Lung microvascular endothelial cell (primary cell): ENCODE measurements around the gene KNTC1. TPM values are rescaled to one million over a fixed set of nuclear protein-coding genes. Genes with fewer than 3 reads are reported as not detected.
"Not testable (repeated sequence)": the region's sequence is repeated elsewhere in the genome, so short reads cannot be mapped to it uniquely, and the experiment has no call there.

Experiments
- DNase-seq, 2 donors: peaks; one replicate each; pipeline versions ENCODE4 v3.0.0 to v3.0.0-alpha.2; 2010; ENCODE audit warnings: low read depth in 2 of 2
- total RNA-seq: library from RNA; depleted of rRNA; stranded (reverse); fragments of >200 nt; gene quantifications from 2 replicates; pipeline ENCODE4 v1.2.1, GENCODE V29; 2014

Gene KNTC1
- total RNA-seq, 1 donor from 2014 or later: 15.3 TPM

DNA sequence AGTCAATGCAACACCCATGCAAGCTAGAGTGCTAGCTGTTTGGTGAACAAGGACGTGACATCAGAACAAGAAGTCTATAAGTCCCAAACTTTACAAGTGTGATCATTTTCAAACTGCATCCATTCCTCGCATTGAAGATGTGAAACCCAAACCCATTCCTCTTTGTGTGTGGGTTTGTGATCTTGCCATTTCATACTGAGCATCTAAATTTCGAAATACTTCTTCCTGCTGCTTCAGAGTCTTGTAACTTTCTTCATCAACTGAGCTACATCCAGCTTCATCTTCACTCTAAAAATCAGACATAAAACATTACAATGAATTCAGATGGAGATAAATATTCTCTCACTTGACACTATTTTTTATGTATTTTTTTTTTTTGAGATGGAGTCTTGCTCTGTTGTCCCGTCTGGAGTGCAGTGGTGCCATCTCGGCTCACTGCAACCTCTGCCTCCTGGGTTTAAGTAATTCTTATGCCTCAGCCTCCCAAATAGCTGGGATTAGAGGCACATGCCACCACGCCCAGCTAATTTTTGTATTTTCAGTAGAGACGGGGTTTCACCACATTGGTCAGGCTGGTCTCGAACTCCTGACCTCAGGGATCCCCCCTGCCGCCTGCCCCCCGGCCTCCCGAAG lies 21.5 kb upstream of the KNTC1 start:
- no peak for DNase-seq

GRCh38 chr12:122506393-122506938 lies 20.6 kb upstream of the KNTC1 start:
- no peak for DNase-seq

DNA sequence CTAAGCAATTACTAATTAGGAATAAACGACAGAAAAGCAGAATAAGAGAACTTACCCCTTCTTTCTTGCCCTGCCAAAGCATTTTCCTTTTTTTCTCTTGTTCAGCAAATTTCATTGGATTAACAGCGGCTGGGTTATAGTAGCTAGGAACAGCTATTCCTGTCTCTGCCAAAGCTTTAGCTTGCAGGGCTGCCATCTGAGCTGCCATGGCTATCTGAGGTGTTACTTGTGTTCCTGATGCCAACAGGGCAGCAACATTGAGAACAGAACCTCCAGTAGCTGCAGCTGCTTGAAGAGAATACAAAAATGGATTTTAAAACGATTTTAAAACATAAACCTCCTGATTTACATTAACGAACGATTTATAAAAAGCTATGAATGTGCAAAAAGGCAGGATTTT lies 18.9 kb upstream of the KNTC1 start:
- no peak for DNase-seq

DNA sequence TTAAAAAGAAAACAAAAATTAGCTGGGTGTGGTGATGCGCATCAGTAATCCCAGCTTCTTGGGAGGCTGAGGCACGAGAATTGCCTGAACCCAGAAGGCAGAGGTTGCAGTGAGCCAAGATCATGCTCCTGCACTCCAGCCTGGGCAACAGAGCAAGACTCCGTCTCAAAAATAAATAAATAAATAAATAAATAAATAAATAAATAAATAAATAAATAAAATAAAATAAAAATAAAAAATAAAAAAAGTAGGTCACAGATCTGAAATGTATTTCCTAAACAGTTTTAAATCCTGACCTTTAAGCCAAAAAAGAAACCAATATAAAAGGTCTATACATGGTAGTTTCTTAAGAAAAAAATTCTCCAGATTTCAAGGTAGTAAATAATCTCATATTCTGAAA lies 14.0 kb upstream of the KNTC1 start:
- not testable (repeated sequence) for DNase-seq

DNA sequence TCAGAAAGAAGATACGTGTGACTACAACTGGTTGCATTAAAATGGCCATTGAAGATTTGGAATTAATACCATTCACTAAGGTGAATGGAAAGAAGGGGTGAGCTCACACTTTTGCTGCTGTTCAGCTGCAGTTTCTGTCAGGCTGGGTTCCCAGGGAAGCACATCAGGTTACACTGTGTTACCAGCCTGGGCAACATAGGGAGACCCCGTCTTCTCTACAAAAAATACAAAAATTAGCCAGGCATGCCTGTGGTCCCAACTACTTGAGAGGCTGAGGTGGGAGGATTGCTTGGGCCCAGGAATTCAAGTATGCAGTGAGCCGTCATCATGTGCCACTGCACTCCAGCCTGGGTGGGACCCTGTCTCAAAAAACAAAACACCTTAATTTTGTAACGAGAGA lies 13.4 kb upstream of the KNTC1 start:
- no peak for DNase-seq

DNA sequence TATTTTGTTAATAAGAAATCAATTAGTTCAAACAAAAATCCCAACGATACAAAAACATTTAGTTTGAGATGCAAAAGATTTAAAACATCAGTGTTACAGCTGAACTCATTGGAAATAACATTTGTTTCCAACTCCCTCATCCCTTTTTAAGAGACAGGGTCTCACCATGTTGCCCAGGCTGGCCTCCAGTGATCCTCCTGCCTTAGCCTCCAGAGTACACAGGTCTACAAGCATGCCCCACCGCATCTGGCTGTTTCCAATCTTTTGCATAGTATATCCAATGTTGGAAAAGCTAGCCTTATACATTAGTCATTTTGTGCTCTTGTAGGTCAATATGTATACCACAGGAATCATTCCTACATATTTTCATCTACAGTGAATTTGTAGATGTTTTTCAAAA lies 11.8 kb upstream of the KNTC1 start:
- DNase-seq: no peak

GRCh38 chr12:122516544-122517361 lies 10.3 kb upstream of the KNTC1 start:
- DNase-seq: no peak

DNA sequence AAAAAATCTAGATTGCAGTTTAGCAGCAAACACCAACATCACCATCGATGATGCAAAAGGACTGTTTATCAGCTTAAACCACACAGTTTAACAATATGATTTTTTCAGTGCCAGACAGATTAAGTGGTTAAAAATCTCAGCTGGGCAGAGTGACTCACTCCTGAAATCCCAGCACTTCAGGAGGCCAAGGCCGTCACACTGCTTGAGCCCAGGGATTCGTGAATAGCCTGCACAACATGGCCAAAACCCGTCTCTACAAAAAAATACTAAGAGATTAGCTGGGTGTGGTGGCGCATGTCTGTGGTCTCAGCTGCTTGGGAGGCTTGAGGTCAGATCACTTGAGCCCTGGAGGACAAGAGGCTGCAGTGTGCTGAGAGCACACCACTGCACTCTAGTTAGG lies 9.2 kb upstream of the KNTC1 start:
- peak in 1 of 2 donors; percentile 34 for DNase-seq

DNA sequence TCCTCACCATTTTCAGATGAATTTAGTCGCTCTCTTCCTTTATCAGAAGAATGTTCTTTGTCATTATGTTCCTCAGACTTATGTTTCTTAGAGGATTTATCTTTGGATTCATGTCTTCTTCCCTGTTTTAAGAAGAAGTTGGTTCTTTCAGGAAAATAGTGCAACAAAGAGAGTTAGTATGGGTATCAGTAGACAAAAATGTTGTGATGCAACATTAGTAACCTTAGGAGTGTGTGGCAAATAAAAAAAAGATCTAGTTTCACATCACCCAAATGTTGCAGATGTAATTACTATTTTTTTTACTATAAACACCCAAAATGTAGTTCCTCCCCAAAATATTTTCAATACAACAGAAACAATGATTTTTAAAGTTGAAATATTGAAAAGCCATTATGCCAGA lies 8.1 kb upstream of the KNTC1 start:
- no peak for DNase-seq

GRCh38 chr12:122519418-122519817 lies 7.6 kb upstream of the KNTC1 start:
- DNase-seq: no peak

GRCh38 chr12:122520676-122521075 lies 6.4 kb upstream of the KNTC1 start:
- DNase-seq: no peak

- DNase-seq: no peak
Measured at GRCh38 chr12:122523280-122523679, 3.8 kb upstream of the KNTC1 start.

DNA sequence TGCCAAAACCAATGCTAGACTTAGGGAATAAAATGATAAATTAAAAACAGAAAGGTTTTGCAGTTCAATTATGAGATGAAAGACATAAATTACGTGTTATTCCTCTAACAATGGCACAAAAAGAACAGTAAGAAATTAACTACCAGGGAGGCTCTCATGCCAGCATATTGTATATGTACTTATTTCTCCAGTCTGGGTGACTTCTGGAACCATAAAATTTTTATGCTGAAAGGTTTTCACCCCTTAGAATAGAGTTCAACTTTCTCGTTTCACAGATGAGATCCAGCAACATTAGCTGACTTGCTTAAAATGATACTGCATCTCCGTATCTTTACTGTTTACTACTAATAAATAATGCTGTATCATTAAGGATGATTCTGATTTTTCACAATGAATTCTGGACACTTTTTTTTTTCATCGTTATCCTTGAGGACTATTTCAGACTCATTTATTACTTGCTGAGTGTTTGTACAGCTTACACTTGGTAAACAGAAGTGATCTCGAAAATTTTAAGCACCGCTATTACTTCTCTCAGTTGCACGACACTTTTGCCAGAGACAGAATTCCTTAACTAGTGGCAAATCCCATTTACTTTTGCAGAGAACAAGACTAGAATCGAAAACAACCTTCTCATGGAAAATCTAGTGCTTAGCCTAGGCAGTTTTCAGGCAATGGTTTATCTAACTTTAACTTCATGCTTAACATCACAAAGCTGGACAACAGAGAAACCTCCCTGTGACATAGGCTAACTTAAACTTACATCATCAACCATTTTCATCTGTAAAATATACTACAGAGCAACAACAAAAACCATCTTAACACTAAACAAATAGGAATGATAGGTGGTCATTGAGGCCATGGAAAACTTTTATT lies 3.0 kb upstream of the KNTC1 start:
- DNase-seq: no peak

GRCh38 chr12:122527478-122527944 lies 462 bp downstream of the KNTC1 start:
- DNase-seq: peak; percentile 28 to 67

DNA sequence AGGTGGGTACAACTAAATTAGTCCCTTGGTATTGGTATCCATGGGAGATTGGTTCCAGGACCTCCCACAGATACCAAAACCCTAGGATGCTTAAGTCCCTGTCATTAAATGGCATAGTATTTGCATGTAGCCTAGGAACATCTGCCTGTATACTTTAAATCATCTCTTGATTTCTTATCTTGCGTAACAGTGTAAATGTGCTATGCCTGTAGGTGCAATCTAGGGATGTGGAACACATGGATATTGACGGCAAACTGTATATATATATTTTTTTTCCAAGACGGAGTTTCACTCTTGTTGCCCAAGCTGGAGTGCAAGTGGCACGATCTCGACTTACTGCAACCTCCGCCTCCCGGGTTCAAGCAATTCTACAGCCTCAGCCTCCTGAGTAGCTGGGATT lies 1.5 kb downstream of the KNTC1 start:
- no peak for DNase-seq

- no peak for DNase-seq
Measured at GRCh38 chr12:122528992-122529391, 1.9 kb downstream of the KNTC1 start.

DNA sequence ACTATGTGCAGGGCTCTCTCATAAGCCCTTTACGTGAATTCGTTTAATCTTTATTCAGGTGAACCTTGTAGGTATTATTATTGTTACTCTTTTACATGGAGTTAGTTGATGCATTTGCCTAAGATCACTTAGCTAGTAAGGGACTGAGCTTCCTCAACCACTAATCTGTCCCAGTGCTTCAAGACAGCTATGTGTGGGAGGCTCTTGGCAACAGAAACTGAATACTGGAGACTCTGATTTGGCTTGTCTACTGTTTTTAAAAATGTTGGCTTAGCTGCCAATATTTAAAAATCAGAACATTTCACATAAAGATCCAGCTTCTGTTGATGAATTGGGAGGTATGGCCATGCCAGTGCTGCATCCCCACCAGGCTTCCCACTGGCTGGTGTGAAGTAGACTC lies 6.8 kb downstream of the KNTC1 start:
- no peak for DNase-seq

GRCh38 chr12:122537021-122537420 lies 10.0 kb downstream of the KNTC1 start:
- DNase-seq: no peak

DNA sequence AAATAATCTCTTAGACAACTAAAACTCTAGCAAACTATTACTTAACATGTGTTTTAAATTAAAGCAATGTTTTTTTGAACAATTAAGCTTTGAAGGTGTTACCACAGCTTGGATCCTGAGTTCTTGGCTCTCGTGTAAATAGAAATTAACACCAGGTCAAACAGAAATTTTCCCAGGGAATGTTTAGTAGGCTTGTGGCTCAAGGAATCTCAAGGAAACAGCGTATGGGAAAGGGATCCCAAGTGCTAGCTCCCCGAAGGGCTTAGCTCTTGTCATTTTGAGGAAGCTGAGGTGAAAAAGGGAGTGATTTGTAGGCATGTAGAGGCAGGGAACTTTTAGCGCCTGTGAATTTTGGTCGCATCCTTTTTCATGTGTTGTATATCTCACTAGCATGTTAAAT lies 11.4 kb downstream of the KNTC1 start:
- no peak for DNase-seq

GRCh38 chr12:122544537-122544936 lies 17.5 kb downstream of the KNTC1 start:
- no peak for DNase-seq

GRCh38 chr12:122545855-122546254 lies 18.8 kb downstream of the KNTC1 start:
- DNase-seq: no peak

DNA sequence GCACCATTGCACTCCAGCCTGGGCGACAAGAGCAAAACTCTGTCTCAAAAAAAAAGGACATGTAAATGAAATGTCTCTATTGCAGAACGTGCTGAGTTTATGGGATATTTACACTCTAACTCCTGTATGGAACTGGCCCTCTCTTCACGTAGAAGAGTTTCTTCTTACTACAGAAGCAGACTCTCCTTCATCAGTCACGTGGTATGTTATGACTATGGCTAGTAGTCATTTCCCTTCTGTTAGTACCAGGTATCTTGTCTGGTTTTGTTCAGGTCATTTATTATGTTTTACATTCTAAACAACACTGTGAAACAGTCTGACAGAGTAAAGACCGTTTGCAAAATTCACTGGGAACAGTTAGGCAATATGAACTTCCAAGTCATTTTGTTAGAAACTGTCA lies 20.3 kb downstream of the KNTC1 start:
- DNase-seq: peak in 1 of 2 donors; percentile 39
